HCT116 (cell line): ENCODE results near the gene PDLIM7. TPM values are rescaled to one million over a fixed set of nuclear protein-coding genes. Genes with fewer than 3 reads are reported as not detected.

Source experiments
- ATAC-seq: fragments of 200-7000 bp; cut with Tn5 transposase; 2 replicates; pipeline ENCODE4 v1.9.1; 2020; ENCODE audit warnings: mild to moderate bottlenecking, moderate library complexity
- BruUV-seq: library from RNA; stranded (reverse); fragments of 400-500 nt; replicated peaks from 2 replicates; lab custom pipeline; 2021; lab: Mats Ljungman, UMichigan
- CTCF ChIA-PET: fragments of 300-600 bp; sonication (Branson Sonifier 250); formaldehyde crosslinking; loops from one replicate; lab custom pipeline; 2021; ENCODE audit warnings: antibody characterized with exemption; lab: Charles Lee
- POLR2A ChIA-PET: fragments of 300-600, 350-600 bp; sonication (Branson Sonifier 250); formaldehyde crosslinking; loops from one replicate; lab custom pipeline; 2021; ENCODE audit warnings: antibody characterized with exemption; lab: Charles Lee
- RAD21 ChIA-PET, 2 experiments: fragments of 300-600 bp; sonication (Branson Sonifier 250); formaldehyde crosslinking; loops; one replicate each; lab custom pipeline; 2023; ENCODE audit warnings: low total read pairs in 2 of 2; ENCODE audit not compliant: uncharacterized antibody in 2 of 2, unreplicated experiment in 2 of 2, low non-redundant PET in 1 of 2; lab: Charles Lee
- DNase-seq: peaks from one replicate; pipeline ENCODE4 v3.0.0-alpha.2; 2010; ENCODE audit warnings: low read depth, low spot score
- H2AFZ ChIP-seq: fragments of 200-600 bp; shearing (Covaris generic), sonication (generic); 2 replicates; pipeline ENCODE4 v1.6.1; 2017; ENCODE audit warnings: low read depth, mixed run types, mixed read lengths, antibody characterized with exemption, low read length; ENCODE audit not compliant: poor library complexity, severe bottlenecking
- H3K27ac ChIP-seq: 2 replicates; pipeline ENCODE4 v1.5.1; 2012; ENCODE audit warnings: low read depth, low read length
- H3K27me3 ChIP-seq: fragments of 200-600 bp; sonication (generic); 2 replicates; pipeline ENCODE4 v1.6.1; 2016; ENCODE audit warnings: mixed run types, low read length, mixed read lengths; ENCODE audit not compliant: insufficient read depth
- H3K36me3 ChIP-seq, 2 experiments: fragments of 200-500 bp in 1 of 2; fragments of 200-600 bp in 1 of 2; sonication (Bioruptor generic) in 1 of 2; sonication (generic) in 1 of 2; 2 replicates each; pipeline versions ENCODE4 v1.5.1 to v1.6.1; 2014 to 2016; ENCODE audit warnings: low read length in 2 of 2, inconsistent platforms in 1 of 2, mixed read lengths in 1 of 2, mixed run types in 1 of 2; ENCODE audit not compliant: insufficient read depth in 2 of 2, control insufficient read depth in 1 of 2
- H3K4me1 ChIP-seq, 2 experiments: fragments of 200-600 bp in 1 of 2; sonication (generic) in 1 of 2; 2 replicates each; pipeline versions ENCODE4 v1.5.1 to v1.6.1; 2012 to 2017; ENCODE audit warnings: low read length in 2 of 2, inconsistent platforms in 1 of 2, mild to moderate bottlenecking in 1 of 2, mixed read lengths in 1 of 2, mixed run types in 1 of 2, moderate library complexity in 1 of 2; ENCODE audit not compliant: insufficient read depth in 2 of 2, control insufficient read depth in 1 of 2
- H3K4me2 ChIP-seq: fragments of 200-600 bp; sonication (generic); 2 replicates; pipeline ENCODE4 v1.6.1; 2017; ENCODE audit warnings: mixed run types, low read length, mixed read lengths
- H3K4me3 ChIP-seq, 2 experiments: fragments of 200-600 bp in 1 of 2; sonication (generic) in 1 of 2; replicated peaks in 1 of 2; 2 replicates each; pipeline ENCODE4 v1.5.1; 2011 to 2016; ENCODE audit warnings: low read length in 2 of 2, control low read depth in 1 of 2, low read depth in 1 of 2, mild to moderate bottlenecking in 1 of 2, mixed read lengths in 1 of 2, mixed run types in 1 of 2
- H3K79me2 ChIP-seq: fragments of 200-600 bp; sonication (generic); 2 replicates; pipeline ENCODE4 v1.6.1; 2017; ENCODE audit warnings: mild to moderate bottlenecking, mixed run types, low read length, moderate library complexity, mixed read lengths; ENCODE audit not compliant: insufficient read depth
- H3K9ac ChIP-seq: fragments of 200-600 bp; sonication (generic); 2 replicates; pipeline ENCODE4 v1.6.1; 2016; ENCODE audit warnings: low read length, mixed read lengths
- H3K9me2 ChIP-seq: fragments of 200-600 bp; sonication (generic), shearing (Covaris generic); 2 replicates; pipeline ENCODE4 v1.6.1; 2017; ENCODE audit warnings: mixed run types, mild to moderate bottlenecking, moderate library complexity; ENCODE audit not compliant: insufficient read depth
- H3K9me3 ChIP-seq, 2 experiments: fragments of 200-500 bp in 1 of 2; fragments of 200-600 bp in 1 of 2; sonication (Bioruptor generic) in 1 of 2; sonication (generic) in 1 of 2; 2 replicates each; pipeline ENCODE4 v1.6.1; 2014 to 2017; ENCODE audit warnings: low read length in 2 of 2, mixed read lengths in 2 of 2, inconsistent platforms in 1 of 2, low read depth in 1 of 2, mild to moderate bottlenecking in 1 of 2, mixed run types in 1 of 2, moderate library complexity in 1 of 2; ENCODE audit not compliant: control insufficient read depth in 1 of 2, insufficient read depth in 1 of 2
- H4K20me1 ChIP-seq: fragments of 200-600 bp; sonication (generic), shearing (Covaris generic); 2 replicates; pipeline ENCODE4 v1.6.1; 2017; ENCODE audit warnings: mixed run types, mild to moderate bottlenecking, moderate library complexity; ENCODE audit not compliant: insufficient read depth
- CEBPB ChIP-seq: IDR thresholded peaks from 2 replicates; pipeline ENCODE4 v1.6.1; 2012; ENCODE audit warnings: low read depth
- EGR1 ChIP-seq: IDR thresholded peaks from 2 replicates; pipeline ENCODE4 v1.6.1; 2012; ENCODE audit warnings: low read depth
- ELF1 ChIP-seq: IDR thresholded peaks from 2 replicates; pipeline ENCODE4 v1.6.1; 2012; ENCODE audit warnings: low read depth, borderline replicate concordance
- JUND ChIP-seq: IDR thresholded peaks from 2 replicates; pipeline ENCODE4 v1.6.1; 2012
- POLR2A ChIP-seq: IDR thresholded peaks from 2 replicates; pipeline ENCODE4 v1.7.0; 2011; ENCODE audit warnings: borderline replicate concordance; ENCODE audit not compliant: insufficient read depth, insufficient read length; ENCODE audit errors: extremely low read depth
- POLR2AphosphoS5 ChIP-seq: IDR thresholded peaks from 2 replicates; pipeline ENCODE4 v1.6.1; 2011; ENCODE audit warnings: mild to moderate bottlenecking, low read depth, low read length, moderate library complexity
- RAD21 ChIP-seq: IDR thresholded peaks from 2 replicates; pipeline ENCODE4 v1.6.1; 2012; ENCODE audit warnings: low read depth, mild to moderate bottlenecking
- REST ChIP-seq: IDR thresholded peaks from 2 replicates; pipeline ENCODE4 v1.6.1; 2012; ENCODE audit warnings: low read depth
- SIN3A ChIP-seq: IDR thresholded peaks from 2 replicates; pipeline ENCODE4 v1.6.1; 2012; ENCODE audit warnings: low read depth
- SP1 ChIP-seq: IDR thresholded peaks from 2 replicates; pipeline ENCODE4 v1.6.1; 2012; ENCODE audit warnings: low read depth
- TCF7L2 ChIP-seq: IDR thresholded peaks from 2 replicates; pipeline ENCODE4 v1.7.0; 2011; ENCODE audit warnings: borderline replicate concordance, inconsistent platforms; ENCODE audit not compliant: insufficient read depth, insufficient read length; ENCODE audit errors: extremely low read depth
- ZBTB33 ChIP-seq: IDR thresholded peaks from 2 replicates; pipeline ENCODE4 v1.6.1; 2011; ENCODE audit warnings: mild to moderate bottlenecking, low read length, moderate library complexity; ENCODE audit not compliant: insufficient replicate concordance; ENCODE audit errors: extremely low read depth
- intact Hi-C: fragments of 100-400 bp; cut with micrococcal nuclease; formaldehyde crosslinking; loops from 2 replicates; pipeline ENCODE4 v1.10.0; 2022
- total RNA-seq: library from RNA; stranded (reverse); gene quantifications from one replicate; pipeline ENCODE4 v1.2.1, GENCODE V29; 2021; ENCODE audit not compliant: unreplicated experiment

The PDLIM7 gene
- total RNA-seq, 1 experiment from 2014 or later: 153 TPM

- POLR2A ChIA-PET: no interaction called here
- Histone ChIP-seq H3K27ac (no peak overlapping the region), H3K4me1 (peaks cover 5 to 13% of the 10 kb centered on the region in 2 experiments; a peak in 3 of 4 replicates), H2AFZ (no peak overlapping the region), H3K4me2 (no peak overlapping the region), H3K27me3 (no peaks in the 10 kb centered on the region), H3K9ac (no peak overlapping the region), H3K4me3 (no peak overlapping the region), H3K79me2 (peaks cover 25% of the 10 kb centered on the region), H3K9me2 (no peaks in the 10 kb centered on the region), H4K20me1 (no peaks in the 10 kb centered on the region), H3K9me3 (no peaks in the 10 kb centered on the region), H3K36me3 (peaks cover 27 to 56% of the 10 kb centered on the region in 2 experiments; a peak in 3 of 4 replicates)
- no TSS peak for BruUV-seq
- no peak for DNase-seq
- RAD21 ChIA-PET: no interaction called here
- CTCF ChIA-PET: no interaction called here
- TF ChIP-seq TCF7L2: no peak
- TF ChIP-seq POLR2A: no peak
- TF ChIP-seq ZBTB33: no peak
- TF ChIP-seq POLR2AphosphoS5: no peak
- TF ChIP-seq ELF1: no peak
- TF ChIP-seq JUND: no peak
- no peak for TF ChIP-seq SP1
- TF ChIP-seq SIN3A: no peak
- no peak for TF ChIP-seq CEBPB
- TF ChIP-seq REST: no peak
- TF ChIP-seq RAD21: no peak
- no peak for TF ChIP-seq EGR1
- no peak for ATAC-seq
- intact Hi-C loops: no loop called here
These were observed 15.5 kb upstream of the PDLIM7 start for GRCh38 chr5:177512736-177513380.
